ENCODE results near the gene IFRD2.
A peak's percentile ranks its signal among the peaks of the same experiment; 100 is the strongest.
"Not testable (repeated sequence)": the region's sequence is repeated elsewhere in the genome, so short reads cannot be mapped to it uniquely, and the experiment has no call there.

The IFRD2 gene

DNA sequence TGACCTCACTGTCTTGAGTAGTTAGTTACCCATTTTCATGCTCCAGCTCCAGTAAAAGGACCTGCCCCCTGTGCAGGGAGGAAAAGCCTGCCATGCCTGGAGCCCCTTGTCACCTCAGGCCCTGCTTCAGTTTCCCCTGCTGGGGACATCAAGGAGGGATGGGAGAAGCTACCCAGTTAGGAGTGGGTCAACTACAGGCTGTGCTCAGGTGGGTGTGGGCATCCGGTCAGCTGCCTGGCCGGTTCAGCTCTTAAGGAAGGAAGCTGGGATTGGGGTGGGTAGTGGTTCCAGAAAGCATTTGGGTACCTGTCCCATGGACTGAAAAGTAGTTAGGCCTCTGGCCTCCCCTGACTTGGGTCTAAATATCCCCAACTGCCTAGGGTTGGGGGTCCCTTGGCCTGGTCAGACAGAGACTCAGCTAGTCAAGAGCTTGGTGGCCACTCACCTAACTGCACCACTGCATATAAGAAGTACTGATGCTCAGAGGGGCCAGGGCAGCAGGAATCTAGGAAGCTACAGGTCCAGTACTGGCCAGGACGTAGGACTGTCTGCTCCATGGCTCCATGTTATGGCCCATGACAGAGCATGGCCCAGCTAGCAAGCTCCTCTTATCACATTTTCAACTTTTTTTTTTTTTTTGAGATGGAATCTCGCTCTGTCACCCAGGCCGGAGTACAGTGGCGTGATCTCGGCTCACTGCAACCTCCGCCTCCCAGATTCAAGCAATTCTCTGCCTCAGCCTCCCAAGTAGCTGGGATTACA lies 12.8 kb downstream of the IFRD2 start:
- DNase-seq: no peak

DNA sequence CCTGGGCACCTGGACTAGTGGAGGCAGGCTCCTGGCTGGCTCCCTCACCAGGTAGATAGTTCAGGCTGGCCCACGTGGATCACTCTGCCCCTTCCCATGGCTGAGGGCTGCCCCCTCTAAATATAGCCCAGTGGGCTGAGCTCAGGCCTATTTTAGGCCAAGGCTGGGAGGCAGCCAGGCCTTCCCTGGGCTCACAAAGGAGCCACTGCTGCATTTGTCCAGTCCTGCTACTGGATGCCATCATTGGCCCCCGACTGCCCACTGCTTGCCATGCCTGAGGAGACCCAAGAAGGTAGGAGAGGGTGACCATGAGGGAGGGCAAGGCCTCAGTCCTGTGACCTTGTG lies 13.4 kb downstream of the IFRD2 start, which contains the start of gene LSMEM2:
Gene LSMEM2, plus strand, starts transcription at position 208 of the 345 bp plus-strand sequence. Its CDS starts 27 bp downstream, at position 235.
- DNase-seq: no peak

DNA sequence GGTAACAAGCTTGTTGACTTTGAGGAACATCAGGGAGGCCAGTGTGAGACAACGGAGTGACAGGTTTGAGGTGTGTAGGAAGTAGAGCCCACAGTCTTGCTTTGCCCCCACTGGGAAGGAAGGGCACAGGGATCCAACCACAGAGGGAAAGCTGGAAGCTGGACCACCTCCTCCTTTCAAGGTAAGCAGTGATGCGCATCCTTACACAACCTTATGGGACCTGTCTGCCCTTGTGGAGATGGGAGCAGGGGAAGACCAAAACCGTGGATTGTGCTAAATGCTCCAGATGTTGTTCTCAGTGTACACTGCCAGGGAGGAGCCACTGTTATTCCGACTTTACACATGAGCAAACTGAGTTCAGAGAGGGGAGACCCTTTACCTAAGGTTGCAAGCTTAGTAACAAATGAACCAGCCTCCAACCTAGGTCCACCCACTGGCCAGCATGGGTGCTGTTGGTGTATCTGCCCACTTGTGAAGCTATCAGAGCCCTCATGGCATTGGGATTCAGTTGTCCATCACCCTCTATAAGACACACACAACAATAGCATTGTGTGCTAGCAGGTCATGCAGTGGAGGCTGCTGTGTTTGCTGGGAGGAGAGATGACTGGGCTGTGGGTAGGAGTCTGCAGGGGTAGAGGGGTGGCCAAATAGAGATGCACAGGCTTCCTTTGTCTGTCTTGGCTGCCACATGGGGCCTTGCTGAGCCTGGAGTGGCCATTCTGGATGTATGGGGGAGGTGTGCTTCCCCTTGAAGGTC lies 13.9 kb downstream of the IFRD2 start:
- no peak for DNase-seq

DNA sequence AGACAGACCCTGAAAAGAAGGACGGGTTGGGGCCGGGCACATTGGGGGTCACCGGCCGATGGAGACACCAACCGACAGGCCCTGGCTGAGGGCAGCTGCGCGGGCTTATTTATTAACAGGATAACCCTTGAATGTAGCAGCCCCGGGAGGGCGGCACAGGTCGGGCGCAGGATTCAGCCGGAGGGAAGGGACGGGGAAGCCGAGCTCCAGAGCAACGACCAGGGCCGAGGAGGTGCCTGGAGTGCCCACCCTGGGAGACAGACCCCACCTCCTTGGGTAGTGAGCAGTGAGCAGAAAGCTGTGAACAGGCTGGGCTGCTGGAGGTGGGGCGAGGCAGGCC lies 15.5 kb downstream of the IFRD2 start:
- DNase-seq: no peak

DNA sequence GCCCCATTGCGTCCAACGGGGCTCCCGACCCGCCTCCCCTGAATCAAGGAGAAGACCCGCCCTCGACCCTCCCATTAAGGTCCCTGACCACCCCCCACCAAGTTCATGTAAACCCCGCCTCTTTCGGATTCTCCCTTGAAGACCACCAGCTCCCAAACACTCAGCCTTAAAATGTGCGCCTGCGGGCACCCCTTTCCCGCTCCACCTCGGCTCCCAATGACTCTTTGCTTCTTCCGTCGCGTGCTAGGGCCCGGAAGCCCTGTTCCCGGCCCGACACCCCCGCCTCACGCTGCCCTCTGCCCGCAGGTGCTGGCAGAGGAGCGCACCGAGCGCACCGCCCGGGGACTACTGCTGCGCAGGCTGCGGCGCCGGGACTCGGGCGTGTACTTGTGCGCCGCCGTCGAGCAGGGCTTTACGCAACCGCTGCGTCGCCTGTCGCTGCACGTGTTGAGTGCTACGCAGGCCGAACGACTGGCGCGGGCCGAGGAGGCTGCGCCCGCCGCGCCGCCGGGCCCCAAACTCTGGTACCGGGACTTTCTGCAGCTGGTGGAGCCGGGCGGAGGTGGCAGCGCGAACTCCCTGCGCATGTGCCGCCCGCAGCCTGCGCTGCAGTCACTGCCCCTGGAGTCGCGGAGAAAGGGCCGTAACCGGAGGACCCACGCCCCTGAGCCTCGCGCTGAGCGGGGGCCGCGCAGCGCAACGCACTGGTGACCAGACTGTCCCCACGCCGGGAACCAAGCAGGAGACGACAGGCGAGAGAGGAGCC lies 16.1 kb downstream of the IFRD2 start:
- no peak for DNase-seq

DNA sequence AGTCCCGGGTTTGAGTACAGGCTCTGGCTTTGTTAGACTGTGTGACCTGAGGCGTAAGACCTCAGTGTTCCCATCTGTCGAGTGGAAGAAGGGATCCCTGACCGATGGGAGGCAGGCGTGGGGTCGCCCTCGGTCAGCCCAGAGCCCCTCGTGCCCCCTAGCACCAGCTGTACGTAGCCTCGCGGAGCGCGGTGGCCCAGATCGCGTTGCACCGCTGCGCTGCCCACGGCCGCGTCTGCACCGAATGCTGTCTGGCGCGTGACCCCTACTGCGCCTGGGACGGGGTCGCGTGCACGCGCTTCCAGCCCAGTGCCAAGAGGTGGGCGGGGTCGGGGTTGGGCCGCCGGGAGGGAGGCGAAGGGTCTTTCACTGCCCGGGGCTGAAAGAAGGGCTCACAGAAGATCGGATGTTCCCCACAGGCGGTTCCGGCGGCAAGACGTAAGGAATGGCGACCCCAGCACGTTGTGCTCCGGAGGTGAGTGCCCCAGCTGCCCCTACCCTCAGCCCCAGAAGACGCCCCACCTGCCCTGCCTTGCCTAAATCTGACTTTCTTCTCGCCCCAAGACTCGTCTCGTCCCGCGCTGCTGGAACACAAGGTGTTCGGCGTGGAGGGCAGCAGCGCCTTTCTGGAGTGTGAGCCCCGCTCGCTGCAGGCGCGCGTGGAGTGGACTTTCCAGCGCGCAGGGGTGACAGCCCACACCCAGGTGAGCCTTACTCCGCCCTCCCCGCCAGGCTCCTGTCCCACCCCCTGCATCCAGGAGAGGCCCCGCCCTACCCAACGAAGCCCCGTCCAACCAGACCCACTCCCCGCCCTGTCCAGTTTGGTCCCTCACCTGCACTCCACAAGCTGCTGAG lies 16.9 kb downstream of the IFRD2 start:
- no peak for DNase-seq

DNA sequence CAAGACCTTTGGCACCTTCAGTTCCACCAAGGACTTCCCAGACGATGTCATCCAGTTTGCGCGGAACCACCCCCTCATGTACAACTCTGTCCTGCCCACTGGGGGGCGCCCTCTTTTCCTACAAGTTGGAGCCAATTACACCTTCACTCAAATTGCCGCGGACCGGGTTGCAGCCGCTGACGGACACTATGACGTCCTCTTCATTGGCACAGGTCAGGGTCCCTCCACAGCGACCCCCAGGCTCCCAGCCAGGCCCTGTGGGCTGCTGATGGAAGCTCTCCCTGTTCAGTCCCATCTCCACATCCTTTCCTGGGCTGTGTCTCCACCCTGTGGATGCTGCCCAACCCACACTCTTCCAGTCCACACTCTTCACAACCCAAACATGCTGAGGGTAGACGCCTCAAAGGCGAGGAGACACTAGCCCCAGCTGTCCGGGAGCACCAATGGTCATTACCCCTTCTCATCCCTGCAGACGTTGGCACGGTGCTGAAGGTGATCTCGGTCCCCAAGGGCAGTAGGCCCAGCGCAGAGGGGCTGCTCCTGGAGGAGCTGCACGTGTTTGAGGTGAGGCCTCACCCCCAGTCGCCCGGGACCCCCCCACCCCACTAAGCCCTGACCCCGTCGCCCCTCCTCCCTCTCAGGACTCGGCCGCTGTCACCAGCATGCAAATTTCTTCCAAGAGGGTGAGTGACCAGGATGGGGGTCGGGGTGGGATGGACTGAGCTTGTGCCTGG lies 17.7 kb downstream of the IFRD2 start:
- peak; percentile 72 to 75 for DNase-seq

DNA sequence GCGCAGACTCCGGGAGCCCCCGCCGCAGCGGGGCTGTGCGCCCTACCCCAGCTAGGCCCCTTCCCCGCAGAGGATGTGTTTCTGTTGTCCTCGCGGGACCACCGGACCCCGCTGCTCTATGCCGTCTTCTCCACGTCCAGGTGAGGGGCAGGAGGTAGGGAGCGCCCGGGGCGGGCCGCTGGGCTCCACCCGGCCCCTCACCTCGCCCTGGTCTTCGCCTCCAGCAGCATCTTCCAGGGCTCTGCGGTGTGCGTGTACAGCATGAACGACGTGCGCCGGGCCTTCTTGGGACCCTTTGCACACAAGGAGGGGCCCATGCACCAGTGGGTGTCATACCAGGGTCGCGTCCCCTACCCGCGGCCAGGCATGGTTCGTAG lies 18.6 kb downstream of the IFRD2 start:
- no peak for DNase-seq

DNA sequence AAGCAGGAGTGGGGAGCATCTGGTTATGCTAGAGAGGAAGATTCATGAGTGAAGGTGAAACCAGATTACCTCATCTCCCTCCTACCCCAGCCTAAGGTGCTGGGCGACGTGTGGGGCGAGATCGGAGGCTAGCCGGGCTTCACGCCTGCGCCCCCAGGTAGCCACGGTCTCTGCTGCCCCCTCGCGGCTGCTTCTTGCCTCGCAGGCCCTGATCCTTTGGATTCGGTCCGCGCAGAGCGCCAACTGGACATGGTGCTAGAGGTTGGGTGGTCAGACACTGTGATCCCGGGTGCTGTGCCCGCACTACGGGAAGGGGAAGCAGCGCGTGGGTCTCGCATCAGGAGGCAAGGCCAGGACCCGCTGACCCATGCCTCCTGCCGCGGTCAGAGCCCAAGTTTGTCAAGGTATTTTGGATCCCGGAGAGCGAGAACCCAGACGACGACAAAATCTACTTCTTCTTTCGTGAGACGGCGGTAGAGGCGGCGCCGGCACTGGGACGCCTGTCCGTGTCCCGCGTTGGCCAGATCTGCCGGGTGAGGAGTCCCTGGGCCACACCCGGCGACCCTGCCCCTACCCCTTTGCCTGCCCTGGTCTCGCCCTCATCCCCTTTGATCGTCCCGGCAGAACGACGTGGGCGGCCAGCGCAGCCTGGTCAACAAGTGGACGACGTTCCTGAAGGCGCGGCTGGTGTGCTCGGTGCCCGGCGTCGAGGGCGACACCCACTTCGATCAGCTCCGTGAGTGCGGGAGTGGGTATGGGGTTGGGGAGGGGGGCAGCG lies 19.1 kb downstream of the IFRD2 start:
- peak; percentile 81 to 87 for DNase-seq

DNA sequence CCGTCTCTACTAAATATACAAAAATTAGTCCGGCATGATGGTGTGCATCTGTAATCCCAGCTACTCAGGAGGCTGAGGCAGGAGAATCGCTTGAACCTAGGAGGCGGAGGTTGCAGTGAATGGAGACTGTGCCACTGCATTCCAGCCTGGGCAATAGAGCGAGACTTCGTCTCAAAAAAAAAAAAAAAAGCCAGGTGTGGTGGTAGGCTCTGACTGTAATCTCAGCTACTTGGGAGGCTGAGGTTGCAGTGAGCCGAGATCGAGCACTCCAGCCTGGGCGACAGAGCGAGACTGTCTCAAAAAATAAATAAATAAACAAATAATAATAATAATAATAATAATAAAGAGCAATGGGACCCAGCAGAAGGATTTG lies 19.7 kb downstream of the IFRD2 start:
- DNase-seq: not testable (repeated sequence)

DNA sequence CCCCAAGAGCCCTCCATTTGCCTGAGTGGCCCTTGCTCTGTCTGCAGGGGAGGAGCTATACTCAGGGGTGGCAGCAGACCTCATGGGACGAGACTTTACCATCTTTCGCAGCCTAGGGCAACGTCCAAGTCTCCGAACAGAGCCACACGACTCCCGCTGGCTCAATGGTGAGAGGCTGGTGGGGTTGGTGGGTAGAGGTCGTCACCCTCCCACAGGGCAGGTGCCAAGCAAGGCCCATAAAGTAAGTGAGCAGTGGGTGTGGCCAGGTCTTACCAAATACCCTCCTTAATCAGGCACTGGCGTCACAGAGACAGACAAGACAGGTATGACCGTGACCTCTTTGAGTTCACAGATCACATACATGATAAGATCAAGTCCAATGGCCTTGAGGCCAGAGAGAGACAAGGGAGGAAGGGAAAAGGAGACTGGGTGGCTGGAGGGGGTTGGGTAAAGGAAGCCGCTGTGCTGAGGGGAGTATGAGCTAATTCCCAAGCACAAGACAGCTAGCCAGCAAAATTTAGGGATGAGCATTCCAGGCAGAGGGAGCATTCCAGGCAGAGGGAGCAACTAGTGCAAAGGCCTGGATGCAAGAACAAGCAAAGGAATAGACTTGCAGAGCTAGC lies 20.8 kb downstream of the IFRD2 start:
- no peak for DNase-seq

DNA sequence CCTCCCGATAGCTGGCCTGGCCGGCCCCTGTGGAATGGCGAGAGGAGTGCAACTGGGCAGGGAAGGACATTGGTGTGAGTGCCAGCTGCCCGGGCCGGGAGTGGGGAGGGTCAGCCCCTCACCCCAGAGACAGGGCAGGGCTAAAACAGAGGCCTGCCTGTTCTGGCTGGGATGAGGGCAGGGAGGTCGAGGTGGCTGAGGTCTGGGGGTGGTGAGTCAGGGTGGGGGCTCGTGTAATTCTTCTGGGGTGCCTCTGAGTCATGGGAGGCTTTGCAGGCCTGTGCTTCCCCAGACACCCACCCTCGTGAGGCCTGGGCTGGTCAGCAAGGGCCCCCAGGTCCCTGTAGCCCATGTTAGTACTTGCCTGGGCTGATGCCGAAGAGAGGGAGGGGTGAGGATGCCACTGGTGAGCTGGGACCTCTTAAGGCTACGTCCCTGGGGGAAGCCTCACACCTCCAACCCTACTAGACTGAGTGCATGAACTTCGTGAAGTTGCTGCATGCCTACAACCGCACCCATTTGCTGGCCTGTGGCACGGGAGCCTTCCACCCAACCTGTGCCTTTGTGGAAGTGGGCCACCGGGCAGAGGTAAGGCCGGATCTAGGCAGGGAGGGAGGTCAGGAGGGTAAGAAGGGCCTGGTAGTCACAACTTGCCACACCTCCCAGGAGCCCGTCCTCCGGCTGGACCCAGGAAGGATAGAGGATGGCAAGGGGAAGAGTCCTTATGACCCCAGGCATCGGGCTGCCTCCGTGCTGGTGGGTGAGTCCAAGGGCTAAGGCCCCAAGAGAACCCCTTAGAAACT lies 21.6 kb downstream of the IFRD2 start:
- DNase-seq: no peak

DNA sequence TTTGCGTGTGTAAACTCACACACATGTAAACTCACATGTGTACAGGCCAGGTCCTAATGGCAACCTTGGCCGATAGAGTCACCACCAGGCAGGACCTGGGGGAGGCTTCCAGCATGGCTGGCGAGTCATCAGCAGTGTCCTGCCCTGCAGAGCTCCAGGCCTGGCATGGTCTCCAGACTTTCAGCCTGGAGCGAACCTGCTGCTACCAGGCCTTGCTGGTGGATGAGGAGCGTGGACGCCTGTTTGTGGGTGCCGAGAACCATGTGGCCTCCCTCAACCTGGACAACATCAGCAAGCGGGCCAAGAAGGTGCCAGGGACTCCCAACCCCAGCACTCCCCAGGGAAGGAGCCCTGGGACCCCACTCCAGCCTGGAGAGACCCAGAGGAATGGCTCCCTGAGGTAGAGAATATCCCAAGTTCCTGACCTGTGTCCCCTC lies 22.2 kb downstream of the IFRD2 start:
- no peak for DNase-seq

DNA sequence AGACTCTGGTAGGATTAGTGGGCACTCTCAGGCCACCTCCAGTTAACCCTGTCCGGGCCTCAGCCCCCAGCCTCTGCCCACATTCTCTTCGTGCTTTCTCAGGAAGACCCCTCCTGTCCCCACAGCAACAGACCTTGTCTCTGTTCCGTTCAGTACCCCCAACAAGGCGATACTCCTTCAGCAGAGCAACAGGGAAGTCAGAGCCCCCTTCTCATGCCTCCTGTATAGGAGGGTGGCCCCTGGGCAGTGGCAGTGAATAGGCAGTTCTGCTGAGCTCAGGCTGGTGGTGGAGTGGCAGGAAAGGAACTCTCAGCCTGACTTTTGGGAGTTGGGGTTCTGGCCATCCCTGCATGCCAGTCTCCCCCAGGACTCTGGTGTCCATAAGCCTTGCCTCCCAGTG lies 22.8 kb downstream of the IFRD2 start:
- no peak for DNase-seq

DNA sequence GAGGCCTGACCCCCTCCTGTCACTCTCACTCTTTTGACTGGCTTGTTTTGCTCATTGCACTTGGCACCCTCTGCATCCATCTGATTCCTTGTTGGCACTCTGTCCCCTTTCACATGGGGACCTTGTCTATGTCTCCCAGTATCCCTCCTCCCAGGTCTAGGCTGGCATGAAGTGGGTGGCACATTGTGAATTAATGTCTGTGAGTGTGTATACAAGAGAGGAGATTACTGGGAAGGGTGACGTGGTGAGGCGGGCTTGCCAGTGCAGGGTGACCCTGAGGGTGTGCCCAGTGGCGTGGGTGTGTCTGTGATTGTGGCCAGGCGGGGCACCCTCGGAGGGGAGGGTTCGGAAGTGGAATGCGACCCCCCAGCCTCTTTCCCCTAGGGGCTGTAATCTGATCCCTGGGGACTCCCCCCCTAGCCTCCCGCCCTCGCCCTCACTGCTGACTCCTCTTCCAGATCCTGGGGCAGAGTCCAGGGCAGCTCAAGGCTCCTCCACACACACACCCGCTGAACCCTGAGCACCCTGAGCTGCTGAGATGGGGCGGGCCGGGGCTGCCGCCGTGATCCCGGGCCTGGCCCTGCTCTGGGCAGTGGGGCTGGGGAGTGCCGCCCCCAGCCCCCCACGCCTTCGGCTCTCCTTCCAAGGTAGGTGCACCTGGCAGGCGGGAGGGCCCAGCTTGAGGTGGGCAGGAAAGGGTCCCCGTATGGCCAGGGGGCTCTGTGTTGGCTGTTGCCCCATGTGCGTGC lies 23.4 kb downstream of the IFRD2 start, which contains the start of gene SEMA3B:
Gene SEMA3B, plus strand, starts transcription at position 445 of the 749 bp plus-strand sequence. Its CDS starts 94 bp downstream, at position 539.
- DNase-seq: no peak

DNA sequence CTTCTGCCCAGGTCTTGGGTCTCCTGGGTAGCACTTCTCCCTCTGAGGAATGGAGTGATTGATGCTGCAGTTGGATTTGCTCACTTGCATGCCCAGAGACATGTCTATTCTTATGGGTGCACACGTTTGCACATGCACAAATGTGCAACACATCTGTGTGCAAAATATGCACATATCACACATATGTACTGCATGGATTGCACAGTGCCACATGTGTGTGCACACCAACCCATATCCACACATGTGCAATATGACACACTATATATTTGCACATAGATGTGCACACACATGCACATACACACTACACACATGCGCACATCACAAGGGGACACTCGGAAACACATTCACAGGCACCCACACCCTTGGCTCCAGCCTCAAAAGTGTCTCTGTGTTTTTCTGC lies 24.0 kb downstream of the IFRD2 start:
- no peak for DNase-seq

DNA sequence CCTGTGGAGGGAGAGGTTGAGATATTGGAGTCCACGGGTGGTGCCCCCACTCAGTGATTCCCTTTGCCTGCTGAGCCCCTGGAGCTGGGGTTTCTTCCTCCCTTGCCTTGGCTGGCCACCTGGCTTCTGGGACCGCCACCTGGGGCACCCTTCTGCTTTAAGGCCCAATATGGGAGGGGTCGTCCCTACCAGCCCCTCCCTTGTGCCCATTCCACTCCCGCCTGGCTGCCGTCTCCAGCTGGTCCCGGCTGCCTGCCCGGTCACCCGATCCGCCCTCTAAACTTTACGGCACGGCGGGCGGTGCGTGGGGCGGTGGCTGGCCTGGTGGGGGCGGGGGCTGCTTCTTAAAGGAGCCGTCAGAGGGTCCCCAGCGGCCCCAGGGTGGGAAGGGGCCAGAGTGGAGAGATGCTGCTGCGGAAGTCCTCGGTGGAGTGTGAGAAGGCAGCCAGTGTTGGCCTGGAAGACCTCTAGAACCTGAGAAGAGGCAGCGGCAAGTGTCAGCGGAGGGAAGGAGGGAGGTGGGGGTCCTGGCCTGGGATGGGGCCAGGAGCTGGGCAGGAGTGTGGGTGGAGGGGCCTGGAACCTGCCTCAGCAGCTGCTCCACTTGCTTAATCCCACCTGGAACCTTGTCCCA lies 24.8 kb downstream of the IFRD2 start:
- no peak for DNase-seq

DNA sequence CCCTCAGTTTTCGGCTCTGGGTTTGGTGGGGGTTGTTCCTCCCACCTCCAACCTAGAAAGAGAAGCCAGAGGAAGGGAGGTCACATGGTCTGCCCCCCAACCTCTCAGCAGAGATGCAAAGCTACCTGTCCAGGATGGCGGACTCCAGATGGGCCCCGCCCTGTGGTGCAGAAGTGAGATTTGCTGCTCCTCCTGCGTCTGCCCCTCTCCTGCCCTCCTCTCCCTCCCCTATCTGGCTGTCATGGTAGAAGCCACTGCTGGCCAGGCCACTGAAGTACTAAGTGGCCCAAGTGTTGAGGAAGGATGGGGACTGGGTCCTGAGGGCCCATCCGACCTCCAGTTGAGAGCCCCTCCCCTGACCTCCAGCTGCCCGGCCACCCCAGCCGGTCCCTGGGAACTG lies 25.4 kb downstream of the IFRD2 start:
- DNase-seq: no peak

DNA sequence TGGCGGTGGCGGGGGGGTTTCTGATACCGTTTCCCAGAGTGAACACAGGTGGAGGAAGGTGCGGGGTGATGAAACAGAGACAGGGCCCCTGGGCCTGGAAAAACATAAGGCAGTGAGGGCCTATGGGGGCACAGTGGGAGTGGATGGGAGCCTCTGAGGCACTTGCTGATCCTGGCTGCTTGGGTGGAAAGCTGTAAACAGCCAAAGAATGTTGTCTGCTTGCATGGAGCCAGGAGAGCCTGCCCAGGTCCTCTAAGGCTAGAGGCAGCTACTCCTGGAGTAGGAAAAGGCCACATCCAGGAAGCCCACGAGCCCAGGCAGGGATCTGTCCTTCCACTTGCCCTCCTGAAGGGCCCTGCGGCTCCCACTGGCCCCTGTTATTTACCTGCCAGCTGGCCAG lies 26.2 kb downstream of the IFRD2 start:
- DNase-seq: no peak

Data from CD4-positive, alpha-beta T cell treated with Interferon alpha-2 for 1 hour (primary cell).